ENCODE measurements around the gene HOXA10. TPM values are rescaled to one million over a fixed set of nuclear protein-coding genes. Genes with fewer than 3 reads are reported as not detected.
A peak's percentile ranks its signal among the peaks of the same experiment; 100 is the strongest.

HOXA10 gene
- total RNA-seq, 2 experiments from 2014 or later: not detected

- peak overlapping the region; percentile 59 for H3K4me3 Mint-ChIP-seq
- DNase-seq: peak in 3 of 14 experiments; percentile 24 to 32 (median 25)
- no peak for TF ChIP-seq CTCF (IDR thresholded peaks at IDR 0.05)
- Histone ChIP-seq H3K36me3 (ENCODE audit: insufficient read depth, low read length) (no peaks in the 10 kb centered on the region), H3K4me3 (ENCODE audit: low read length) (no peak overlapping the region), H3K4me1 (ENCODE audit: insufficient read depth, low read length) (peaks cover 58% of the 10 kb centered on the region), H3K27me3 (ENCODE audit: control insufficient read depth in 1 of 2, insufficient read depth in 2 of 2, low read length in 2 of 2) (peaks cover 82 to 95% of the 10 kb centered on the region in 2 experiments), H3K27ac (ENCODE audit: low read depth in 1 of 2, low read length in 2 of 2) (no peak overlapping the region), H3K9me3 (ENCODE audit: control insufficient read depth in 1 of 2, insufficient read depth in 1 of 2, low read length in 2 of 2) (peaks cover 0 to 61% of the 10 kb centered on the region in 2 experiments)
- H3K4me1 Mint-ChIP-seq (ENCODE audit: low read depth): peaks cover 60% of the 10 kb centered on the region
- H3K27ac Mint-ChIP-seq: peak overlapping the region; percentile 37
- no peaks in the 10 kb centered on the region for H3K9me3 Mint-ChIP-seq
- no peaks in the 10 kb centered on the region for H3K36me3 Mint-ChIP-seq (ENCODE audit: low read depth)
- no peak for ATAC-seq (ENCODE audit: poor library complexity)
- ChIA-PET POLR2A (interaction anchor here (1.5 to 1.8 kb wide), 2 partner anchors 10 to 1297 kb away, joined by 4 to 5 read pairs; no protein-coding TSS in a partner anchor), CTCF (interaction anchor here (1.0 to 1.8 kb wide), 7 partner anchors 8 to 789 kb away, joined by 3 to 12 read pairs (median 4); no protein-coding TSS in a partner anchor)
- peaks cover 96% of the 10 kb centered on the region for H3K27me3 Mint-ChIP-seq
- intact Hi-C loops (cut with DNase I, micrococcal nuclease): loop anchor here in 1 of 2 experiments (5.0 kb wide), 1 partner anchor 956 kb away; the partner anchor contains the start of genes CBX3 and HNRNPA2B1
Measured at GRCh38 chr7:27158436-27159265, 15.5 kb downstream of the HOXA10 start.

- H3K9me3 Mint-ChIP-seq: no peaks in the 10 kb centered on the region
- no peak overlapping the region for H3K27ac ChIP-seq (ENCODE audit: low read depth in 1 of 2, low read length in 2 of 2)
- POLR2A ChIA-PET: interaction anchor here (1.5 to 1.8 kb wide), 2 partner anchors 11 to 1296 kb away, joined by 4 to 5 read pairs; no protein-coding TSS in a partner anchor
- H3K4me3 ChIP-seq (ENCODE audit: low read length): no peak overlapping the region
- CTCF ChIA-PET: interaction anchor here (1.8 kb wide), 1 partner anchor 13 kb away, joined by 6 read pairs; no protein-coding TSS in a partner anchor
- intact Hi-C loops (cut with DNase I, micrococcal nuclease): loop anchor here in 1 of 2 experiments (5.0 kb wide), 1 partner anchor 956 kb away; the partner anchor contains the start of genes CBX3 and HNRNPA2B1
- TF ChIP-seq CTCF (IDR thresholded peaks at IDR 0.05): no peak
- H3K27me3 ChIP-seq (ENCODE audit: control insufficient read depth in 1 of 2, insufficient read depth in 2 of 2, low read length in 2 of 2): peaks cover 84 to 95% of the 10 kb centered on the region in 2 experiments
- peaks cover 96% of the 10 kb centered on the region for H3K27me3 Mint-ChIP-seq
- H3K4me1 ChIP-seq (ENCODE audit: insufficient read depth, low read length): peaks cover 58% of the 10 kb centered on the region
- peak overlapping the region; percentile 37 for H3K27ac Mint-ChIP-seq
- no peaks in the 10 kb centered on the region for H3K36me3 Mint-ChIP-seq (ENCODE audit: low read depth)
- ATAC-seq (ENCODE audit: poor library complexity) (no peak), DNase-seq (peak in 3 of 14 experiments; percentile 12 to 32 (median 22))
- H3K4me1 Mint-ChIP-seq (ENCODE audit: low read depth): peaks cover 60% of the 10 kb centered on the region
- no peaks in the 10 kb centered on the region for H3K36me3 ChIP-seq (ENCODE audit: insufficient read depth, low read length)
- peak overlapping the region; percentile 59 for H3K4me3 Mint-ChIP-seq
- peaks cover 0 to 62% of the 10 kb centered on the region in 2 experiments for H3K9me3 ChIP-seq (ENCODE audit: control insufficient read depth in 1 of 2, insufficient read depth in 1 of 2, low read length in 2 of 2)
Measured at GRCh38 chr7:27157702-27158431, 16.3 kb downstream of the HOXA10 start.
